Measurements from ENCODE around the gene PAX5.

PAX5 gene

GRCh38 chr9:37038943-37039464 lies 4.9 kb upstream of the PAX5 start:
- TF ChIP-seq TAF1 (IDR thresholded peaks at IDR 0.05; ENCODE audit: borderline replicate concordance, insufficient read depth, low read length) (no peak), SIN3A (IDR thresholded peaks at IDR 0.05; ENCODE audit: borderline replicate concordance, insufficient read depth, low read length) (no peak), REST (IDR thresholded peaks at IDR 0.05; ENCODE audit: insufficient read depth in 1 of 2, low read depth in 2 of 2, low read length in 2 of 2) (no peak), FOXP2 (optimal IDR thresholded peaks at IDR 0.05; ENCODE audit: borderline replicate concordance, extremely low read depth, extremely low read length, insufficient read depth) (no peak), POLR2AphosphoS5 (IDR thresholded peaks at IDR 0.05; ENCODE audit: low read depth, low read length) (no peak)

- no peak for TF ChIP-seq SIN3A (IDR thresholded peaks at IDR 0.05; ENCODE audit: borderline replicate concordance, insufficient read depth, low read length)
- TF ChIP-seq TAF1 (IDR thresholded peaks at IDR 0.05; ENCODE audit: borderline replicate concordance, insufficient read depth, low read length), result no peak
- no peak for TF ChIP-seq FOXP2 (optimal IDR thresholded peaks at IDR 0.05; ENCODE audit: borderline replicate concordance, extremely low read depth, extremely low read length, insufficient read depth)
- no peak for TF ChIP-seq POLR2AphosphoS5 (IDR thresholded peaks at IDR 0.05; ENCODE audit: low read depth, low read length)
- TF ChIP-seq REST (IDR thresholded peaks at IDR 0.05; ENCODE audit: insufficient read depth in 1 of 2, low read depth in 2 of 2, low read length in 2 of 2), result no peak
Measured at GRCh38 chr9:37038302-37038942, 4.4 kb upstream of the PAX5 start.

GRCh38 chr9:37037503-37038301 lies 3.6 kb upstream of the PAX5 start:
- TF ChIP-seq POLR2AphosphoS5 (IDR thresholded peaks at IDR 0.05; ENCODE audit: low read depth, low read length), result no peak

GRCh38 chr9:37036776-37037502 lies 2.9 kb upstream of the PAX5 start:
- no peak for TF ChIP-seq SIN3A (IDR thresholded peaks at IDR 0.05; ENCODE audit: borderline replicate concordance, insufficient read depth, low read length)
- TF ChIP-seq FOXP2 (optimal IDR thresholded peaks at IDR 0.05; ENCODE audit: borderline replicate concordance, extremely low read depth, extremely low read length, insufficient read depth), result no peak
- TF ChIP-seq POLR2AphosphoS5 (IDR thresholded peaks at IDR 0.05; ENCODE audit: low read depth, low read length), result no peak
- TF ChIP-seq TAF1 (IDR thresholded peaks at IDR 0.05; ENCODE audit: borderline replicate concordance, insufficient read depth, low read length), result no peak
- no peak for TF ChIP-seq REST (IDR thresholded peaks at IDR 0.05; ENCODE audit: insufficient read depth in 1 of 2, low read depth in 2 of 2, low read length in 2 of 2)

- no peak for TF ChIP-seq SIN3A (IDR thresholded peaks at IDR 0.05; ENCODE audit: borderline replicate concordance, insufficient read depth, low read length)
- TF ChIP-seq FOXP2 (optimal IDR thresholded peaks at IDR 0.05; ENCODE audit: borderline replicate concordance, extremely low read depth, extremely low read length, insufficient read depth), result no peak
- TF ChIP-seq TAF1 (IDR thresholded peaks at IDR 0.05; ENCODE audit: borderline replicate concordance, insufficient read depth, low read length), result no peak
- no peak for TF ChIP-seq REST (IDR thresholded peaks at IDR 0.05; ENCODE audit: insufficient read depth in 1 of 2, low read depth in 2 of 2, low read length in 2 of 2)
- no peak for TF ChIP-seq POLR2AphosphoS5 (IDR thresholded peaks at IDR 0.05; ENCODE audit: low read depth, low read length)
Measured at GRCh38 chr9:37036371-37036775, 2.3 kb upstream of the PAX5 start.

Measured in PFSK-1 (cell line).